DOHH2 (cell line): ENCODE data around the gene HDHD2.
"Not testable (repeated sequence)": the region's sequence is repeated elsewhere in the genome, so short reads cannot be mapped to it uniquely, and the experiment has no call there.

Experiments
- H3F3A ChIP-seq: fragments of 200-600 bp; sonication (generic), shearing (Covaris generic); 2 replicates; pipeline ENCODE4 v1.6.0; 2016; ENCODE audit warnings: antibody characterized with exemption, mild to moderate bottlenecking; ENCODE audit not compliant: control insufficient read depth, insufficient read depth
- H3K27ac ChIP-seq: fragments of 200-600 bp; sonication (generic); 2 replicates; pipeline ENCODE4 v1.5.1; 2014; ENCODE audit warnings: low read depth, mild to moderate bottlenecking, low read length, moderate library complexity
- H3K27me3 ChIP-seq: fragments of 200-600 bp; sonication (generic); 2 replicates; pipeline ENCODE4 v1.6.1; 2014; ENCODE audit warnings: mild to moderate bottlenecking, low read length, mixed read lengths; ENCODE audit not compliant: control insufficient read depth
- H3K36me3 ChIP-seq: fragments of 200-600 bp; sonication (generic); 2 replicates; pipeline ENCODE4 v1.6.1; 2014; ENCODE audit warnings: mild to moderate bottlenecking, low read length, moderate library complexity, mixed read lengths; ENCODE audit not compliant: control insufficient read depth
- H3K4me1 ChIP-seq: fragments of 200-600 bp; sonication (generic); 2 replicates; pipeline ENCODE4 v1.6.1; 2014; ENCODE audit warnings: mild to moderate bottlenecking, low read length, mixed read lengths; ENCODE audit not compliant: control insufficient read depth
- H3K4me2 ChIP-seq: fragments of 200-600 bp; sonication (generic); 2 replicates; pipeline ENCODE4 v1.6.0; 2014; ENCODE audit warnings: mild to moderate bottlenecking, low read length, moderate library complexity
- H3K4me3 ChIP-seq: fragments of 200-600 bp; sonication (generic); 2 replicates; pipeline ENCODE4 v1.5.1; 2014; ENCODE audit warnings: mild to moderate bottlenecking, low read length, mixed read lengths
- H3K79me2 ChIP-seq: fragments of 200-600 bp; sonication (generic); 2 replicates; pipeline ENCODE4 v1.6.1; 2014; ENCODE audit warnings: mild to moderate bottlenecking, low read length, mixed read lengths; ENCODE audit not compliant: control insufficient read depth
- H3K9me2 ChIP-seq: fragments of 200-600 bp; sonication (generic); replicated peaks from 2 replicates; pipeline ENCODE4 v1.6.1; 2014; ENCODE audit warnings: mild to moderate bottlenecking, low read length, mixed read lengths; ENCODE audit not compliant: control insufficient read depth
- H3K9me3 ChIP-seq: fragments of 200-600 bp; sonication (generic); 2 replicates; pipeline ENCODE4 v1.6.1; 2014; ENCODE audit warnings: antibody characterized with exemption, low read length, mixed read lengths; ENCODE audit not compliant: control insufficient read depth, insufficient read depth
- H4K20me1 ChIP-seq: fragments of 200-600 bp; sonication (generic); 2 replicates; pipeline ENCODE4 v1.6.0; 2014; ENCODE audit warnings: low read depth, mild to moderate bottlenecking, antibody characterized with exemption, low read length, moderate library complexity; ENCODE audit not compliant: control insufficient read depth, insufficient read depth
- CTCF ChIP-seq: fragments of 200-600 bp; sonication (generic); IDR thresholded peaks from one replicate; pipeline ENCODE4 v1.5.1; 2014; ENCODE audit warnings: antibody characterized with exemption, mild to moderate bottlenecking, low read depth, low read length; ENCODE audit not compliant: poor library complexity, severe bottlenecking
- EZH2phosphoT487 ChIP-seq: fragments of 200-600 bp; sonication (generic); IDR thresholded peaks from 2 replicates; pipeline ENCODE4 v1.6.1; 2017; ENCODE audit warnings: borderline replicate concordance, mild to moderate bottlenecking, antibody characterized with exemption, low read length, moderate library complexity, mixed read lengths

Gene HDHD2

GRCh38 chr18:47166294-47166693 lies 16.0 kb upstream of the HDHD2 start:
- Histone ChIP-seq H3F3A (no peaks in the 10 kb centered on the region), H3K27ac (no peak overlapping the region), H3K27me3 (no peaks in the 10 kb centered on the region), H4K20me1 (peaks cover 16% of the 10 kb centered on the region), H3K9me3 (no peaks in the 10 kb centered on the region), H3K36me3 (peaks cover 22% of the 10 kb centered on the region), H3K9me2 (no peaks in the 10 kb centered on the region), H3K4me3 (no peak overlapping the region), H3K79me2 (peaks cover 92% of the 10 kb centered on the region), H3K4me1 (peaks cover 7% of the 10 kb centered on the region), H3K4me2 (no peak overlapping the region)
- TF ChIP-seq CTCF (no peak), EZH2phosphoT487 (no peak)

- Histone ChIP-seq H3K9me2 (no peaks in the 10 kb centered on the region), H3K36me3 (peaks cover 8% of the 10 kb centered on the region; the same call in 1 of the 2 replicates), H3K4me3 (no peak overlapping the region), H3K27me3 (no peaks in the 10 kb centered on the region), H3K79me2 (peaks cover 94% of the 10 kb centered on the region), H3F3A (no peaks in the 10 kb centered on the region), H3K27ac (no peak overlapping the region), H3K9me3 (no peaks in the 10 kb centered on the region), H4K20me1 (peaks cover 9% of the 10 kb centered on the region; the same call in 1 of the 2 replicates), H3K4me1 (peaks cover 7% of the 10 kb centered on the region), H3K4me2 (no peak overlapping the region)
- no peak for TF ChIP-seq CTCF
- no peak for TF ChIP-seq EZH2phosphoT487
These were observed 12.9 kb upstream of the HDHD2 start for GRCh38 chr18:47163241-47163640.

- no peaks in the 10 kb centered on the region for H3K9me2 ChIP-seq
- peaks cover 71% of the 10 kb centered on the region for H3K79me2 ChIP-seq
- no peak overlapping the region for H3K4me2 ChIP-seq
- peaks cover 7% of the 10 kb centered on the region for H3K4me1 ChIP-seq
- H3K4me3 ChIP-seq, result no peak overlapping the region
- peaks cover 11% of the 10 kb centered on the region; the same call in 1 of the 2 replicates for H3F3A ChIP-seq
- H4K20me1 ChIP-seq, result no peaks in the 10 kb centered on the region; the same call in 1 of the 2 replicates
- no peaks in the 10 kb centered on the region for H3K27me3 ChIP-seq
- TF ChIP-seq CTCF (no peak), EZH2phosphoT487 (no peak)
- H3K36me3 ChIP-seq, result peaks cover 15% of the 10 kb centered on the region
- no peak overlapping the region for H3K27ac ChIP-seq
- H3K9me3 ChIP-seq, result no peaks in the 10 kb centered on the region
These were observed 10.0 kb upstream of the HDHD2 start for GRCh38 chr18:47160256-47160655.

- H3K9me3 ChIP-seq, H3K9me2 ChIP-seq, H3K4me1 ChIP-seq, H3K4me2 ChIP-seq, H3K27me3 ChIP-seq, H4K20me1 ChIP-seq, H3K4me3 ChIP-seq, H3K27ac ChIP-seq: not testable (repeated sequence)
- H3F3A ChIP-seq, result peaks cover 11% of the 10 kb centered on the region; the same call in 1 of the 2 replicates
- peaks cover 52% of the 10 kb centered on the region for H3K79me2 ChIP-seq
- peaks cover 30% of the 10 kb centered on the region for H3K36me3 ChIP-seq
These were observed 8.1 kb upstream of the HDHD2 start for GRCh38 chr18:47158404-47158803.
